ENCODE results near the gene FICD.

DNA sequence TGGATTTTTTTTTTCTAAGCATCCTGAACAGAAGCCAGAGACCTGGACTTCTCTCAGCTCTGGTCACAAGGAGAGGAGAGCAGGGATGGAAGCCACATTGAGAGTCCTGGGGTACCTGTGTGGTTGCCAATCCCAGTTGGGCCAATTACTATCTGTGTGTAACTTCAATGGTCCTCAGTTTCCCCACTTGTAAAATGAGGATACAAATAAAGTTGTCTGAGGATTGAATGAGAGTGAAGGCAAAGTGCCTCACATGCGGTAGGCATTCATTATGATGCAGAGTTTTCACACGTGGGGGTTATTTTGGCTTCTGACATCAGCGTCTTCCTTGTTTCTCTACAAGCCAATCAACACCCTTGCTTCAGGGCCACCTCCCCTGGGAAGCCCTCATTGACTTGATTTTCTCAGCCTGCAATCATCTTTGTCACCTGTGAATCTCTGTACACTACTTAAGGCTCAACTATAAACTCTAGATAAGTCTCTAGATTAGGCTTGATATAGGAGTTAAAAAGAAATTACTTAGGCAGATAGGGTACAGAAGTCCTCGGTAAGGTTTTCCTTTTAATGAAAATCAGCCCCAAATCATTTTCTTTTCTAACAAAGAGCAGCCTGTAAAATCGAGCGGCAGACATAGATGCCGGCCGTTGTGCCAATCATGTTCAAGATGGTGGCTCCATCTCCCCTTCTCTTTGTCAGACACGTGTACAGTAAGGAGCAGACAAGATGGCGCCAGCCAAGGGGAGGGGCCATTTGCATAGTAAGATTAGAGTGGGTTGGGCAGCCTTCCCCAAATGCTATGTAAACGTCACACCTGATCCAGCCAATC lies 37.8 kb upstream of the FICD start:
- TF ChIP-seq POLR2A (IDR thresholded peaks at IDR 0.05), result no peak
- no peak for TF ChIP-seq CTCF (IDR thresholded peaks at IDR 0.05)

Data from prostate gland (tissue), 2 donors.